Measurements from ENCODE around the gene GLI3. TPM values are rescaled to one million over a fixed set of nuclear protein-coding genes. Genes with fewer than 3 reads are reported as not detected.

GLI3 gene
- total and polyA plus RNA-seq, 11 donors, result 0.50 to 14.4 (median 5.7) TPM

DNA sequence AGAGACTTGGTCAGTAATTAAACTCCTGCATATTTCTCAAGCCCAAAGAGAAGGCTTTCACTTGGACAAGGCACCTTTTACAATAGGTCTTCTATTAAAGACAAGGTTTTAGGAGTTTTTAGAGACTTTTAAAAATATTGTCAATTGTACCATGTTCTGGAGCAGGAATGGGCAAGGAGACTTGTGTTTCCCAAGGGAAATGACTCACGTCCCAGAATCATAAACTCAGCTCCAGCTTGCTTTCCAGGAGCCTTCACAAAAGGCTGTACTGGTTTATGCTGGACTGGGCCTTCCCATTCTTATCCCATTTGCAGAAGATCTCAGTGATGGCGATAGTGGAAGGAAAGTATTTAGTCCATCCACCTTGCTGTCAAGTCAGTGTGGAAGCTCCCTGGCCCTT is 7.8 kb upstream of the GLI3 start:
- H3K4me1 ChIP-seq, result peaks cover 0 to 9% (median 0%) of the 10 kb centered on the region in 12 donors
- ATAC-seq, result peak in 3 of 4 donors; percentile 28 to 73 (median 57)
- intact Hi-C loops (cut with DNase I), result loop anchor here in 1 of 10 donors (5.0 kb wide), 1 partner anchor 268 kb away; no protein-coding TSS in a partner anchor
- no peak overlapping the region for H3K4me3 ChIP-seq
- H3K36me3 ChIP-seq, result no peaks in the 10 kb centered on the region
- TF ChIP-seq, protein P1, sequence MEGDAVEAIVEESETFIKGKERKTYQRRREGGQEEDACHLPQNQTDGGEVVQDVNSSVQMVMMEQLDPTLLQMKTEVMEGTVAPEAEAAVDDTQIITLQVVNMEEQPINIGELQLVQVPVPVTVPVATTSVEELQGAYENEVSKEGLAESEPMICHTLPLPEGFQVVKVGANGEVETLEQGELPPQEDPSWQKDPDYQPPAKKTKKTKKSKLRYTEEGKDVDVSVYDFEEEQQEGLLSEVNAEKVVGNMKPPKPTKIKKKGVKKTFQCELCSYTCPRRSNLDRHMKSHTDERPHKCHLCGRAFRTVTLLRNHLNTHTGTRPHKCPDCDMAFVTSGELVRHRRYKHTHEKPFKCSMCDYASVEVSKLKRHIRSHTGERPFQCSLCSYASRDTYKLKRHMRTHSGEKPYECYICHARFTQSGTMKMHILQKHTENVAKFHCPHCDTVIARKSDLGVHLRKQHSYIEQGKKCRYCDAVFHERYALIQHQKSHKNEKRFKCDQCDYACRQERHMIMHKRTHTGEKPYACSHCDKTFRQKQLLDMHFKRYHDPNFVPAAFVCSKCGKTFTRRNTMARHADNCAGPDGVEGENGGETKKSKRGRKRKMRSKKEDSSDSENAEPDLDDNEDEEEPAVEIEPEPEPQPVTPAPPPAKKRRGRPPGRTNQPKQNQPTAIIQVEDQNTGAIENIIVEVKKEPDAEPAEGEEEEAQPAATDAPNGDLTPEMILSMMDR (IDR thresholded peaks at IDR 0.05), result no peak
- H3K27me3 ChIP-seq, result no peaks in the 10 kb centered on the region
- DNase-seq, result no peak
- WGBS, 4 donors, result 67 to 78% (median 70%) methylated on average over 2 of the region's 2 CpGs
- H3K9me3 ChIP-seq, result no peaks in the 10 kb centered on the region
- H3K27ac ChIP-seq, result no peak overlapping the region

DNA sequence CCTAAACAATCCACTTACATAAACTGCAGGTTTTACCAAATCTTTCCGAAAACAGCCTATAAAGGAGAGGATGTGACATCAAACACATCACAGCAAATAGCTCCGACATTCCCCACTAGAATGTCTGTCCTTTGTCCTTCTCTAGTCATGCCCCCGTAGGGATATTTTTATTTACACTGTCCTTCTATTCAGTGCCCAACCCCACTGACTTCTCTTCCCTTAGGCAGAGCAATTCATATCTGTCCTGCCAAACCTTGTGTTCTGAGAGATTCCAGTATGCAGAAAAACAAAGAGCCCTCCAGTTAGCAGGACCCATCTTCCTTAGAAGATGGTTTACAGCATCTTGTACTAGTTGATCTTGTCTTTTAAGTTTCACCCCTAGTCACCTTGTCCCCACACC is 5.4 kb upstream of the GLI3 start:
- no peaks in the 10 kb centered on the region for H3K36me3 ChIP-seq
- intact Hi-C loops (cut with DNase I), result no loop called here
- TF ChIP-seq, protein P1 (IDR thresholded peaks at IDR 0.05), result no peak
- TF ChIP-seq POLR2A (IDR thresholded peaks at IDR 0.05), result no peak
- H3K4me3 ChIP-seq, result no peak overlapping the region
- H3K27me3 ChIP-seq, result peaks cover 0 to 9% (median 0%) of the 10 kb centered on the region in 9 donors
- H3K4me1 ChIP-seq, result peaks cover 0 to 15% (median 0%) of the 10 kb centered on the region in 12 donors
- DNase-seq (no peak), ATAC-seq (no peak)
- no peak overlapping the region for H3K27ac ChIP-seq
- no peaks in the 10 kb centered on the region for H3K9me3 ChIP-seq
- 71 to 76% (median 74%) methylated on average over 3 of the region's 3 CpGs for WGBS, 4 donors

DNA sequence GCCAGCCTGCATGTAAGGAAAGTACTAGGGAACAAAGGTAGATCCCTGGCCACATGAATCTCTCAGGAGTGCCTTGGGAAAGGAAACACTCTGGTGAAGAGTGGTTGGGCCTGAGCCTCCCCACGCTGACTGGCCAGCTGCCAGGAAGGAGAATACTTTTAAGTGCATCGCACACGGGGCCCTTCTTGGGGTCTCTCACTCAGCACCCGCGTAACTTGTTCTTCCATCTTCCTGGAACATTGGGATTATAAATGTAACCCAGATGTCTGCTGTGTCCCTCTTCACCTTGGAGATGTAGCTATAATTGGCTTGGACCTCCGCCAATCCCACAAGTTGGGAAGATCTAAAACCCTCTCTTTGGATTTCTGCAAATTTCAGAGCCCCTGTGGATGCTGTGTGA is 4.4 kb upstream of the GLI3 start:
- intact Hi-C loops (cut with DNase I), result no loop called here
- 56 to 64% (median 57%) methylated on average over 6 of the region's 6 CpGs for WGBS, 4 donors
- DNase-seq, result no peak

DNA sequence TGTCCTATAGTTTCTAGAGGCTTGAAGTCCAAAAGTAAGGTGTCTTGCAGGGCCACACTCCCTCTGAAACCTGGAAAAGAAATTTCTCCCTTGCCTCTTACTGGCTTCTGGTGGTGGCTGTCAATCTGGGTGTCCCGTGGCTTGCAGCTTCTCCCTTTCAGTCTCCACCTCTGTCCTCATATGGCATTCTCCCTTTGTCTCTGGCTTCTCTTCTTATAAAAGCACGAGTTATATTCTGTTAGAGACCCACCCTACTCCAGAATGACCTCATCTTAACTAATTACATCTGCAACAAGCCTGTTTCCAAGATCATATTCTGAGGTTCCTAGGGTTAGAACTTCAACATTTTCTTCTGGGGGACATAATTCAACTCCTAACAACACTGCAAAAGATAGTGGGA is 3.4 kb upstream of the GLI3 start:
- no peaks in the 10 kb centered on the region for H3K9me3 ChIP-seq
- ATAC-seq (no peak), DNase-seq (no peak)
- H3K36me3 ChIP-seq, result no peaks in the 10 kb centered on the region
- TF ChIP-seq, protein P1 (IDR thresholded peaks at IDR 0.05), result no peak
- TF ChIP-seq POLR2A (IDR thresholded peaks at IDR 0.05), result no peak
- no peak overlapping the region for H3K27ac ChIP-seq
- peaks cover 0 to 23% (median 0%) of the 10 kb centered on the region in 9 donors for H3K27me3 ChIP-seq
- H3K4me1 ChIP-seq, result peaks cover 0 to 15% (median 5%) of the 10 kb centered on the region in 12 donors
- WGBS, 4 donors, result 59 to 67% (median 62%) methylated on average over 2 of the region's 2 CpGs
- H3K4me3 ChIP-seq, result no peak overlapping the region
- intact Hi-C loops (cut with DNase I), result no loop called here

More for the DNA sequence above, 4.4 kb upstream of the GLI3 start:
- Histone ChIP-seq H3K9me3 (no peaks in the 10 kb centered on the region), H3K27me3 (peaks cover 0 to 13% (median 0%) of the 10 kb centered on the region in 9 donors), H3K27ac (no peak overlapping the region), H3K4me1 (peaks cover 0 to 12% (median 0%) of the 10 kb centered on the region in 12 donors), H3K4me3 (no peak overlapping the region), H3K36me3 (no peaks in the 10 kb centered on the region)
- TF ChIP-seq, protein P1 (IDR thresholded peaks at IDR 0.05), result no peak
- no peak for TF ChIP-seq POLR2A (IDR thresholded peaks at IDR 0.05)
- no peak for ATAC-seq

Data from heart left ventricle (tissue), 16 donors.